NCI-H2196 (cell line): ENCODE measurements around the gene TES.
A peak's percentile ranks its signal among the peaks of the same experiment; 100 is the strongest.

Source experiments
- DNase-seq: peaks from one replicate; lab custom pipeline; 2025; ENCODE audit not compliant: unreplicated experiment; lab: John Stamatoyannopoulos, UW

The TES gene

GRCh38 chr7:116193329-116194087 is 16.8 kb upstream of the TES start:
- DNase-seq: no peak

GRCh38 chr7:116194115-116194514 is 16.2 kb upstream of the TES start:
- DNase-seq: no peak

GRCh38 chr7:116195451-116195850 is 14.9 kb upstream of the TES start:
- no peak for DNase-seq

- DNase-seq: no peak
Observed at GRCh38 chr7:116196947-116197346, 13.4 kb upstream of the TES start.

- no peak for DNase-seq
Observed at GRCh38 chr7:116197360-116197759, 13.0 kb upstream of the TES start.

GRCh38 chr7:116198748-116199410 is 11.5 kb upstream of the TES start:
- DNase-seq: no peak

- DNase-seq: no peak
Observed at GRCh38 chr7:116200963-116201362, 9.4 kb upstream of the TES start.

- no peak for DNase-seq
Observed at GRCh38 chr7:116206141-116206540, 4.2 kb upstream of the TES start.

- DNase-seq: no peak
Observed at GRCh38 chr7:116208919-116209318, 1.4 kb upstream of the TES start.

- no peak for DNase-seq
Observed at GRCh38 chr7:116209561-116210070, 723 bp upstream of the TES start.

GRCh38 chr7:116211006-116211912 is 920 bp downstream of the TES start:
- peak; percentile 24 for DNase-seq

- DNase-seq: no peak
Observed at GRCh38 chr7:116211913-116212596, 1.7 kb downstream of the TES start.

GRCh38 chr7:116212869-116213268 is 2.5 kb downstream of the TES start:
- DNase-seq: no peak

GRCh38 chr7:116213361-116214130 is 3.2 kb downstream of the TES start:
- no peak for DNase-seq

GRCh38 chr7:116214921-116215320 is 4.6 kb downstream of the TES start:
- DNase-seq: no peak

- no peak for DNase-seq
Observed at GRCh38 chr7:116215551-116215950, 5.2 kb downstream of the TES start.

GRCh38 chr7:116216956-116217571 is 6.7 kb downstream of the TES start:
- DNase-seq: no peak

GRCh38 chr7:116218051-116218645 is 7.8 kb downstream of the TES start:
- DNase-seq: peak; percentile 47

GRCh38 chr7:116218747-116219146 is 8.4 kb downstream of the TES start:
- DNase-seq: no peak
